ENCODE data around the gene ZBTB7A.
"Not testable (repeated sequence)": the region's sequence is repeated elsewhere in the genome, so short reads cannot be mapped to it uniquely, and the experiment has no call there.

Gene ZBTB7A

DNA sequence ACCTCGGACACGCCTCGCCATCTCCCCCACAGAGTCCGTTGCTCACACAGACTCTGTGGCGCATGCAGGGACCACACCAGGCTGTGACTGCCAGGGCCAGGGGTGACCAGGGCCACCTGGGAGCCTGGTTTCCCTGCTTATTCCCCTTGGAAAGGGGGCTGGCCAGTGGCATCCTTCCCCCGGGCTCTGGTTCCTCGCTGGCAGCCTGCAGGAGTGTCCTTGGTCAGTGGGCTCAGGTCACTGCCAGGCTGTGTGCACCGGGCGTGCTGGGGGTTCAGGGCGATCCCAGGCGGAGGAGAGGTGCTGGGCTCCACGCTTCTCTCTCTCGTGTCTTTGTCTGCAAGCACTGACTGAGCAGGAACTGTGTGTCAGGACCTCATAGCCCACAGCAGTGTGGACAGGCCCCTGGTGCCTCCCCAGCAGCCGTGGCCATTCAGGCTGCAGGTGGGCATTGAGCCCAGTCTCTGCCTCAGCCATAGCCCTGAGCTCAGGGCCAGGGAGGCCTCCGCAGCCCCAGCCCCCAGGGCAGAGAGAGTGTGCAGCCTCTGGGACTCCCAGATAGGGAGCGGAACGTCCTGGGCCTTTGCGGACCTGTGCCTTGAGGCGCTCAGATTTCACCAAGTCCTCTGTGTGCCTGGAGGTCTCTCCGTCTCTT lies 52.7 kb downstream of the ZBTB7A start:
- DNase-seq, result no peak

DNA sequence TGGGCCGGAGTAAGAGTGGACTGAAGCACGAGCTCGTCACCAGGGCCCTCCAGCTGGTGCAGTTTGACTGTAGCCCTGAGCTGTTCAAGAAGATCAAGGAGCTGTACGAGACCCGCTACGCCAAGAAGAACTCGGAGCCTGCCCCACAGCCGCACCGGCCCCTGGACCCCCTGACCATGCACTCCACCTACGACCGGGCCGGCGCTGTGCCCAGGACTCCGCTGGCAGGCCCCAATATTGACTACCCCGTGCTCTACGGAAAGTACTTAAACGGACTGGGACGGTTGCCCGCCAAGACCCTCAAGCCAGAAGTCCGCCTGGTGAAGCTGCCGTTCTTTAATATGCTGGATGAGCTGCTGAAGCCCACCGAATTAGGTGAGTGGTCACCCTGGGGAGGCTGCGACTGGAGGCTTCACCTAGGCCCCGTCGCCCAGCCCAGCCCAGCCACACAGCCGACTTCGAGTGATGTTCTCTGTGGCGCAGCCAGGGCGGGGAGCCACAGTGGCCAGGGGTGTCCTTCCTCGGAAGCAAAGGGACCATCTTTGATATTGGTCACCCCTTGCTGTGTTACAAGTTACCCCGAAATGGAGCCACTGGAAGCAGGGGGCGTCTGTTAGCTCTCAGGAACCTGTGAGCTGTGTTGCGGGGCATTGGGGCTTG lies 53.6 kb downstream of the ZBTB7A start:
- no peak for DNase-seq

DNA sequence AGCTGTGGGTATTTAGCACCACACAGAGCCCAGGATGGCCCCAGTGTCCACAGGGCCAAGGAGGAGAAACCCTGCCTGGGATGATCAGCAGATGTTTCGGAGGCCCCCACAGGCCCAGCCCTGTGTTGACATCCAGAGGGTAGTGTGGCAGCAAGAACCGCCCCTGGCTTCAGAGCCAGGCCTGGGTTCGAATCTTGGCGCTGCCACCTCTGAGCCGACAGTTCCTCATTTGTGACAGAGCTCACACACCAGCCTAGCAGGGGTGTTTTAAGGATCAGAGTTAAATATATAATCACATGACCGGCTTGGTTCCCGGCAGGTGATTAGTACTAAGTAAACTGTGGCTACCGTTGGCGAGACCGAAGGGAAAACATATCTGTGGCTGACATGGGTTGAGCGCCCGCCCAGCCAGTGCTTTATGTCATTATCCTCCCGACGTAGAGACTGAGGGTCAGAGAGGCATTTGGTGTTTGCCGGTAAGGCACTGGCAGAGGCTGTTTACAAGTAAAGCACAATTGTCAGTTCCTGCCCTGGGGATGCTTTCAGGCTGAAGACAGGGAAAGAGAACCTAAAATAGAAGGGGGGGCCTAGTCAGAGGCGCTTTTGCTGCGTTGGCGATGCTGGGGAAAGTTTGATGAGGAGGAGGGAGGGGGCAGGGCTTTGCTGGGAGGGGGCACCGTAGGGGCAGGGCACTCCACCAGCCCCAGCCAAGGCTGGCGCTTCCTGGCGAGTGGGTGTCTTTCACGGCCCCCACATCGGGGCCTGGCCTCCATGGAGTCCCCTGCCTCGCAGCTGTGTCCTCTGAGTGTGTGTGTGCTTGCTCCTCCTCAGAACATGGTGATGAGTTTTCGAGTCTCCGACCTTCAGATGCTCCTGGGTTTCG lies 54.4 kb downstream of the ZBTB7A start:
- no peak for DNase-seq

DNA sequence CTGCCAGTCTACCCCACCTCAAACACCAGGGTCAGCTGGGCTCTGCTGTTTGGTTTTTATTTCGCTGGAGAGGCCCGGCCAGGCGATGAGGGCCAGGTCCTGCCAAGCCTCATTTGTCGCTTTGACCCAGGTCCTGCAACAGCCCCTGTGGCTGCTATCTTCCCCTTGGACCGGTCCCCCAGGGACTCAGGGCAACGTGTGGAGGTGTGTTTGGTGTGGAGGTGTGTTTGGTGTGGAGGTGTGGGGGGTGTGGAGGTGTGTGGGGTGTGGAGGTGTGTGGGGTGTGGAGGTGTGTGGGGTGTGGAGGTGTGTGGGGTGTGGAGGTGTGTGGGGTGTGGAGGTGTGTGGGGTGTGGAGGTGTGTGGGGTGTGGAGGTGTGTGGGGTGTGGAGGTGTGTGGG lies 55.3 kb downstream of the ZBTB7A start:
- not testable (repeated sequence) for DNase-seq

DNA sequence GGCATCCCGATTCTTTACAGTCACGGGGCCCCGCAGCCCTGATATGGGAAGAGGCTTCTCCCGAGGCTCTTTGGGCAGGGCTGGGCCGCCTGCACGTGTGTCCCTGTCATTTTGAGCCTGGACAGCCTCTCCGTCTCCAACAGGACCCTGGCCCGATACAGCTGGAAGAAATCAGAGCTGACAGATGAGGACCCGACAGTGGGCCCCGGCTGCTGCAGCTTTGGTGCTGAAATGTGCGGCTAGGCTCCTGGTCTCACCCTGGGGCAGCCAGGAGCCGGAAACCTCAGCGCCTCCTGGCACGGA lies 55.9 kb downstream of the ZBTB7A start:
- DNase-seq, result no peak

DNA sequence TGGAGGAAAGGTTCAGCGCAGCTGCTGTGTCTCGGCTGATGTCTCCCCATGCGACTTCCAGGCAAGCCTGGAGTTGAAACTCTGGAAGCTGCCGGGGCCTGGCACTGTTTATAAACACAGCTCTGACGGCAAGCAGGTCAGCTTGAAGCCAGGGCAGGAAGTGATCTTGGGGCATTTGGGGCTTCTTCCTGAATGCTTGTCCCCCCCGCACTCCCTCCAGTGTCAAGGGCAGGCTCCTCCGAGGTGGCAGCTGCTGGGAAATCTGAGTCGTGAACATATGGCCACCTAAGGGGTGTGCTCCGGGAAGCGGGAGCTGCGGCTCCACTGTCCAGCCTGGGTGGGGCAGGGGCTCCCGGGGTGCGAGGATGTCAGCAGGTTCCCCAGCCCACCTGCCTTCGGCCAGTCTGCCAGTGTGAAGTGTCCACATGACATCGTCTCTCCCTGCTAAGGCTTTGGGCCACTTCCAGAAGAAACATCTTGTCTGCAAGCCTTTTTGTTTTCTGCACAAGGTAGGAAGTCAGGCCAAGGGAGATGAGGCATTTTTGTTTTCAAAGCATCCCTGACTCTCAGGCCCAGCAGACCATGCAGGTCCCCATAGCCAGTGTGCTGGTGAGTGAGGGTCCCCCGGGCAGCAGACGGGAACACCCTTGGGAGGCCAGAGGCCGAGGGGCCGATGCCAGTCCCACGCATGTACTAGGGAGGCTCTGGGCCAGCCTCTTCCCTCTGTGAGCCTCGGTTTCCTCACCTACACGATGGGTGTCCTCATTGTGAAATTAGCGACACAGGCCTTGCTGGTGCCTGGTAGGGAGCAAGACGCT lies 56.5 kb downstream of the ZBTB7A start:
- DNase-seq, result no peak

DNA sequence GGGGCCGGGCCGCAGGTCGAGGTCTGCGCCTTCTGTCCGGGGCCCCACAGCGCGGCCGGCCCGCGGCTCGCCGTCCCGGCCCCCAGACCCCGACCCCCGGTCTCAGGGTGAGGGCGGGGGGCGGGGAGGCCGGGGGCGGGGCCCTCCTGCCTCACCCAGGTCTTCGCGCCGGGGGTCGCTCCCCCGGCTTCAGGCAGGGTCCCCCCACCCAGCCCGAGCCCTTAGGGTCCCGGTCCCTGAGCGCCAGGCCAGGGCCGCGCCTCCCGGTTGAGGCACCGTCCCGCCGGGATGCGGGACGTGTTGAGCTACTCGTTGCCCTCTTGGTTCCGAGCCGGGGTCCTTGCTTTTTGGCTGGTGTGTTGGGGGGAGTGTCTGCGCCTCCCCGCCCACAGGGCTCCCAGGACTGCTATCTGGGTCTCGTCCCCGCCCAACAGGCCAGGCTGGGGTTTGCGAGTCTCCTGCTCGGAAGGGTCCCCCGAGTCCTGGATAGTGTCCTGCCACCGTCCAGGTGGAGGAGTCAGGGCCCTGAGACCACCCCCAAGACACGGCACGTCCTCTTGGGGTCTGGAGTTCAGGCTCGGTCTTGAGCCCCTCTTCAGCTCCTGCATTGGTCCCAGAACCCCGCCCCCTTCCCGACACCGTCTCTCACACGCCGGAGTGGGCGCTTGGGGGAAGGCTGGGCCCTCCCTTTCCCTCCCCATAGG lies 58.7 kb downstream of the ZBTB7A start:
- no peak for DNase-seq

DNA sequence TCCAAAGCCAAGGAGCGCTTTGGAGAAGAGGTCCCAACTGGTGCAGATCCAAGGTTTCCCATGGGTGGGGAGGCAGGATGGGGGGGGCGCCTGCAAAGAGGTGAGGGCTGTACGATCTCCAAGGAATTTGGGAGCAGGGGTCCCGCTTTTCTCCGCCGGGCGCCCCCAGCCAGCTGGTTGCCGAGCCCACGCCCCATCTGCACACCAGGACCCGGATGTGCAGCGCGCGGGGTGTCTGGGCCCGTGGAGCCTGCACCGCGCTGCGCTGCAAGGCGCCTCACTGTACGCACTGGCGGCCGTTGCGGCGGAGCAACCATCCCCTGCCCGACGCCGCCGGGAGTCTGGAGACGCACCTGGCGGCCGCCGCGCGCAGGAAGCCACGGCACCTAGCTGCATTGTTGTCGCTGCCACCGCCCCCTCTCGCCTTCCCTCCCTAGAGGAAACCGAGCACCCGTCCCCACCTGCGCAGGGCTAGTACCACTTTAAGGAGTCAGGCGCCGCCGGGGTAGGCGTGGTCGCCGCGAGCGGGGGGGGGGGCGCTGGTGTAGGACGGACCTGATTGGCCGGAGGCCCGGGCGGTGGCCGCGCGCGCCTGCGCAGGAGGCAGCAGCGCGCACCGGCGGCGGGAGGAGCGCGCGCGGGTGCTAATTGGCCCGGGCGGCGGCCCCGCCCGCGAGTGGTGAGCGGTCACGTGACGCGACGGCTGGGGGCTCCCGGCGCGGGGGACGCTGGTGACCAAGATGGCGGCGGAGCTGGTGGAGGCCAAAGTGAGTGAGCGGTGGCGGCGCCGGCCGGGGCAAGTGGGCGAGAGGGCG lies 59.5 kb downstream of the ZBTB7A start, which contains the start of gene PIAS4:
PIAS4 (plus strand) TSS at position 716 of the 815 bp plus-strand sequence; CDS start at position 741, 25 bp downstream.
- DNase-seq, result peak; percentile 96

DNA sequence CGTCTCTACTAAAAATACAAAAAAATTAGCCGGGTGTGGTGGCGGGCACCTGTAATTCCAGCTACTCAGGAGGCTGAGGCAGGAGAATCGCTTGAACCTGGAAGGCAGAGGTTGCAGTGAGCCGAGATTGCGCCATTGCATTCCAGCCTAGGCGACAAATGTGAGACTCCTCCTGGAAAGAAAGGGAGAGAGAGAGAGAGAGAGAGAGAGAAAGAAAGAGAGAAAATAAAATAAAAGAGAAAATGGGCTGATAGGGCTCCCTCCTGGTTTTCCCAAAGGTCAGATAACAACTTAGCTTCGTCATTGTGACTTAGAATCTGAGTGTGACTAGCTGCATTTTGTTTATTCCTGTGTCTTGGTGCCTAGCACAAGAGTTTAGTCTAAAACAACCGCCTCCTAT lies 61.3 kb downstream of the ZBTB7A start:
- not testable (repeated sequence) for DNase-seq

DNA sequence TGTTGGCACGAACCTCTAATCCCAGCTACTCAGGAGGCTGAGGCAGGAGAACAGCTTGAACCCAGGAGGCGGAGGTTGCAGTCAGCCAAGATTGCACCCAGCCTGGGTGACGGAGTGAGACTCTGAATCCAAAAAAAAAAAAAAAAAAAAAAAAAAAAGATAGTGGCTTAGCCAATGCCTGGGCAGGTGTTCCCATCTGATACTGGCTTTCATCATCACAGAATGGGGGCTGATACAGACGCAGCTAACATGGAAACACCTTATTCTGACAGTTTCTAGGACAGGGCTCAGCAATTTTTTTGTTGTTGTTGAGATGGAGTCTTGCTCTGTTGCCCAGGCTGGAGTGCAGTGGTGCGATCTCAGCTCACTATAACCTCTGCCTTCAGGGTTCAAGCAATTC lies 65.9 kb downstream of the ZBTB7A start:
- not testable (repeated sequence) for DNase-seq

DNA sequence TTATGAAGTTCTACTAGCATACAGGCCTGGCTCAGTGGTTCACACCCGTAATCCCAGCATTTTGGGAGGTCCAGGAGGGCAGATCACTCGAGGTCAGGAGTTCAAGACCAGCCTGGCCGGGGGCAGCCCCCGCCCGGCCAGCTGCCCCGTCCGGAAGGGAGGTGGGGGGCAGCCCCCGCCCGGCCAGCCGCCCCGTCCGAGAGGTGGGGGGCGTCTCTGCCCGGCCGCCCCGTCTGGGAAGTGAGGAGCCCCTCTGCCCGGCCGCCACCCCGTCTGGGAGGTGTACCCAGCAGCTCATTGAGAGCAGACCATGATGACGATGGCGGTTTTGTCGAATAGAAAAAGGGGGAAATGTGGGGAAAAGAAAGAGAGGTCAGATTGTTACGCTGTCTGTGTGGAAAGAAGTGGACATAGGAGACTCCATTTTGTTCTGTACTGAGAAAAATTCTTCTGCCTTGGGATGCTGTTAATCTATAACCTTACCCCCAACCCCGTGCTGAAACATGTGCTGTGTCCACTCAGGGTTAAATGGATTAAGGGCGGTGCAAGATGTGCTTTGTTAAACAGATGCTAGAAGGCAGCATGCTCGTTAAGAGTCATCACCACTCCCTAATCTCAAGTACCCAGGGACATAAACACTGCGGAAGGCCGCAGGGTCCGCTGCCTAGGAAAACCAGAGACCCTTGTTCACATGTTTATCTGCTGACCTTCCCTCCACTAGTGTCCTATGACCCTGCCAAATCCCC lies 67.9 kb downstream of the ZBTB7A start:
- DNase-seq, result not testable (repeated sequence)

DNA sequence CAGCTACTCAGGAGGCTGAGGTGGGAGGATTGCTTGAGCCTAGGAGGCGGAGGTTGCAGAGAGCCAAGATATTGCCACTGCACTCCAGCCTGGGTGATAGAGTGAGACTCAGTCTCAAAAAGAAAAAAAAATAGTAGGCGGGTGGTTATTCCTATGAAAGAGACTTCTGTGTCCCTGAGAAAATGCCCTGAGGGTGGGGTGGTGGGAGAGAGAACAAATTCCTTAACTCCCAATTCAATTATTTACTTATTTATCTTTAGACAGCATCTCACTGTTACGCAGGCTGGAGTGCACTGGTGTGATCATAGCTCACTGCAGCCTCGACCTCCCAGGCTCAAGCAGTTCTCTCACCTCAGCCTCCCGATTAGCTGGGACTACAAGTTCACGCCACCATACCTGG lies 71.1 kb downstream of the ZBTB7A start:
- no peak for DNase-seq

Data from GDM1 (cell line).